HepG2 (cell line): ENCODE data around the gene MYO19. TPM values are rescaled to one million over a fixed set of nuclear protein-coding genes. Genes with fewer than 3 reads are reported as not detected.

Experiments used
- DRAP1 ChIP-seq: IDR thresholded peaks from 2 replicates; pipeline ENCODE4 v1.6.1; 2016; ENCODE audit warnings: missing genetic modification reagents, missing compliant biosample characterization
- GFI1 ChIP-seq: sonication (generic); formaldehyde crosslinking; IDR thresholded peaks from 2 replicates; pipeline ENCODE4 v1.5.0; 2020; ENCODE audit warnings: missing genetic modification reagents, mild to moderate bottlenecking, borderline replicate concordance
- KLF16 ChIP-seq, 2 experiments: sonication (generic) in 1 of 2; formaldehyde crosslinking in 1 of 2; IDR thresholded peaks; 2 replicates each; pipeline versions ENCODE4 v1.6.1 to v1.8.0; 2016 to 2023; ENCODE audit warnings: missing genetic modification reagents in 2 of 2, missing compliant biosample characterization in 1 of 2
- MXD1 ChIP-seq: sonication (generic); formaldehyde crosslinking; IDR thresholded peaks from 2 replicates; pipeline ENCODE4 v1.4.0; 2020; ENCODE audit warnings: mild to moderate bottlenecking, missing genetic modification reagents
- MXD3 ChIP-seq: IDR thresholded peaks from 2 replicates; pipeline ENCODE4 v1.6.1; 2016; ENCODE audit warnings: mild to moderate bottlenecking, missing biosample characterization, missing genetic modification reagents
- PLRG1 ChIP-seq: fragments of 450-650 bp; conservative IDR thresholded peaks from 2 replicates; pipeline ENCODE4 v1.6.1; 2016
- PRDM15 ChIP-seq: sonication (generic); formaldehyde crosslinking; IDR thresholded peaks from 2 replicates; pipeline ENCODE4 v1.4.0; 2020; ENCODE audit warnings: missing genetic modification reagents
- ZBTB10 ChIP-seq: sonication (generic); formaldehyde crosslinking; IDR thresholded peaks from 2 replicates; pipeline ENCODE4 v1.4.0; 2020; ENCODE audit warnings: missing genetic modification reagents, borderline replicate concordance
- ZHX2 ChIP-seq, 2 experiments: sonication (generic) in 1 of 2; formaldehyde crosslinking in 1 of 2; IDR thresholded peaks; 2 replicates each; pipeline versions ENCODE4 v1.6.1 to v1.9.0; 2014 to 2022; ENCODE audit warnings: antibody characterized with exemption in 1 of 2, borderline replicate concordance in 1 of 2, inconsistent platforms in 1 of 2, low read depth in 1 of 2, missing genetic modification reagents in 1 of 2
- ZNF564 ChIP-seq: sonication (generic); formaldehyde crosslinking; IDR thresholded peaks from 2 replicates; pipeline ENCODE4 v1.8.1; 2023; ENCODE audit warnings: mild to moderate bottlenecking, missing genetic modification reagents
- ZNF615 ChIP-seq: sonication (generic); formaldehyde crosslinking; IDR thresholded peaks from 2 replicates; pipeline ENCODE4 v1.5.0; 2020; ENCODE audit warnings: mild to moderate bottlenecking, missing genetic modification reagents, borderline replicate concordance
- ZNF672 ChIP-seq: sonication (generic); formaldehyde crosslinking; IDR thresholded peaks from 2 replicates; pipeline ENCODE4 v1.8.1; 2022; ENCODE audit warnings: missing genetic modification reagents
- ZNF768 ChIP-seq: sonication (generic); formaldehyde crosslinking; IDR thresholded peaks from 2 replicates; pipeline ENCODE4 v1.4.0; 2020; ENCODE audit warnings: missing genetic modification reagents
- polyA plus RNA-seq, 8 experiments: library from polyadenylated mRNA; depleted of rRNA in 3 of 8; stranded (reverse) in 7 of 8; unstranded in 1 of 8; fragments of >200 nt; fragmentation: Illumina TruSeq in 4 of 8; extraction: Trizol in 4 of 8; gene quantifications; 2 replicates each; pipeline versions ENCODE4 v1.2.1 to v1.2.3, GENCODE V29; 2011 to 2016; ENCODE audit warnings: low read depth in 4 of 8, missing spikeins in 1 of 8, mixed read lengths in 1 of 8; ENCODE audit not compliant: insufficient read depth in 1 of 8
- total RNA-seq, 5 experiments: library from RNA; depleted of rRNA; stranded (reverse); fragments of >200 nt; fragmentation: Illumina TruSeq; extraction: Trizol; gene quantifications; 2 replicates each; pipeline ENCODE4 v1.2.3, GENCODE V29; 2016; ENCODE audit warnings: low read depth in 1 of 5

The MYO19 gene
- total and polyA plus RNA-seq, 2 of the 13 experiments (the other 11 are each of a cell fraction or from before 2014, with no cell fraction given) = 75.7 to 82.3 TPM

GRCh38 chr17:36463916-36464764, 70.5 kb downstream of the MYO19 start (continued):
- TF ChIP-seq PRDM15 (CRISPR knock-in tag) (0 out of 2 replicates have a peak, but pooled peaks have one; percentile 37), ZNF564 (CRISPR knock-in tag) (no peak), ZHX2 (IDR thresholded peaks at IDR 0.05; ENCODE audit: low read depth) (no peak), ZHX2 (CRISPR knock-in tag; IDR thresholded peaks at IDR 0.05; ENCODE audit: borderline replicate concordance) (no peak), GFI1 (CRISPR knock-in tag) (no peak), KLF16 (CRISPR knock-in tag; IDR thresholded peaks at IDR 0.05) (0 out of 4 replicates have a peak, but pooled peaks of 1 of the 2 experiments have one; percentile 24), ZNF615 (CRISPR knock-in tag) (no peak), ZNF672 (CRISPR knock-in tag) (no peak), MXD3 (CRISPR knock-in tag) (peak; percentile 77; the same call in 1 of the 2 replicates), MXD1 (CRISPR knock-in tag) (peak; percentile 77; the same call in 1 of the 2 replicates), ZNF768 (CRISPR knock-in tag) (no peak; the same call in 1 of the 2 replicates), PLRG1 (no peak), ZBTB10 (CRISPR knock-in tag) (peak; percentile 61; the same call in 1 of the 2 replicates), DRAP1 (CRISPR knock-in tag) (no peak)
